ENCODE data around the gene ADAM12.

DNA sequence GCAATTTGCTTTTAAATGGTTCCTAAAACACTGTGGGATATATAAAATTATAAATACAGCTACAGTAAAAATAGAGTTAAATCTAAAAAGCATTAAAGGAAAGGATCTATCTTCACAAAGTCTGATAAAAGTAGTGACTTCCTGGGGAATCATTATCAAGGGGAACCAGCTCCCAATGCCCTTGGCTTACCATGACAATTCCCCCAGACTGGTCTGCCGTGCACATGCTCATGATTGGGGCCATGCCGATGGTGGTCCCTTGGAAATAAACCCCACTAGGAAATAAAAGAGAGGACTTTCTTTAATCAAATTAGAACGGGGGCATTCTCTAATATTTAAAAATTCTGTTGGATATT lies 290.1 kb downstream of the ADAM12 start:
- TF ChIP-seq, protein P1, sequence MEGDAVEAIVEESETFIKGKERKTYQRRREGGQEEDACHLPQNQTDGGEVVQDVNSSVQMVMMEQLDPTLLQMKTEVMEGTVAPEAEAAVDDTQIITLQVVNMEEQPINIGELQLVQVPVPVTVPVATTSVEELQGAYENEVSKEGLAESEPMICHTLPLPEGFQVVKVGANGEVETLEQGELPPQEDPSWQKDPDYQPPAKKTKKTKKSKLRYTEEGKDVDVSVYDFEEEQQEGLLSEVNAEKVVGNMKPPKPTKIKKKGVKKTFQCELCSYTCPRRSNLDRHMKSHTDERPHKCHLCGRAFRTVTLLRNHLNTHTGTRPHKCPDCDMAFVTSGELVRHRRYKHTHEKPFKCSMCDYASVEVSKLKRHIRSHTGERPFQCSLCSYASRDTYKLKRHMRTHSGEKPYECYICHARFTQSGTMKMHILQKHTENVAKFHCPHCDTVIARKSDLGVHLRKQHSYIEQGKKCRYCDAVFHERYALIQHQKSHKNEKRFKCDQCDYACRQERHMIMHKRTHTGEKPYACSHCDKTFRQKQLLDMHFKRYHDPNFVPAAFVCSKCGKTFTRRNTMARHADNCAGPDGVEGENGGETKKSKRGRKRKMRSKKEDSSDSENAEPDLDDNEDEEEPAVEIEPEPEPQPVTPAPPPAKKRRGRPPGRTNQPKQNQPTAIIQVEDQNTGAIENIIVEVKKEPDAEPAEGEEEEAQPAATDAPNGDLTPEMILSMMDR (IDR thresholded peaks at IDR 0.05): no peak
- no peak for TF ChIP-seq EZH2 (IDR thresholded peaks at IDR 0.05)
